GM06990 (cell line): ENCODE data around the gene H6PD.

ENCODE experiments used
- DNase-seq: peaks from one replicate; pipeline ENCODE4 v3.0.0-alpha.2; 2011; ENCODE audit not compliant: insufficient read length; ENCODE audit errors: extremely low read depth
- H3K27me3 ChIP-seq: replicated peaks from 2 replicates; pipeline ENCODE4 v1.6.0; 2011; ENCODE audit warnings: low read length; ENCODE audit not compliant: control insufficient read depth, insufficient read depth
- H3K36me3 ChIP-seq: 2 replicates; pipeline ENCODE4 v1.5.1; 2011; ENCODE audit warnings: low read length; ENCODE audit not compliant: control insufficient read depth, insufficient read depth
- H3K4me3 ChIP-seq: replicated peaks from 2 replicates; pipeline ENCODE4 v1.5.1; 2011; ENCODE audit warnings: low read depth, mild to moderate bottlenecking, control low read depth, low read length
- CTCF ChIP-seq: IDR thresholded peaks from 2 replicates; pipeline ENCODE4 v1.5.1; 2011; ENCODE audit warnings: low read length, control low read depth, mild to moderate bottlenecking, inconsistent platforms; ENCODE audit not compliant: insufficient read depth, poor library complexity, severe bottlenecking

Gene H6PD

GRCh38 chr1:9231648-9232332 is 2.8 kb upstream of the H6PD start:
- no peak for TF ChIP-seq CTCF
- Histone ChIP-seq H3K4me3 (no peak overlapping the region), H3K27me3 (no peaks in the 10 kb centered on the region), H3K36me3 (no peaks in the 10 kb centered on the region)
- no peak for DNase-seq

GRCh38 chr1:9233241-9233941 is 1.2 kb upstream of the H6PD start:
- DNase-seq, result no peak
- Histone ChIP-seq H3K36me3 (no peaks in the 10 kb centered on the region), H3K4me3 (no peak overlapping the region), H3K27me3 (no peaks in the 10 kb centered on the region)
- TF ChIP-seq CTCF, result no peak

- no peak for DNase-seq
- Histone ChIP-seq H3K36me3 (no peaks in the 10 kb centered on the region), H3K27me3 (no peaks in the 10 kb centered on the region), H3K4me3 (peak overlapping the region; percentile 69)
- TF ChIP-seq CTCF, result no peak
Measured at GRCh38 chr1:9233942-9234222, 692 bp upstream of the H6PD start.

DNA sequence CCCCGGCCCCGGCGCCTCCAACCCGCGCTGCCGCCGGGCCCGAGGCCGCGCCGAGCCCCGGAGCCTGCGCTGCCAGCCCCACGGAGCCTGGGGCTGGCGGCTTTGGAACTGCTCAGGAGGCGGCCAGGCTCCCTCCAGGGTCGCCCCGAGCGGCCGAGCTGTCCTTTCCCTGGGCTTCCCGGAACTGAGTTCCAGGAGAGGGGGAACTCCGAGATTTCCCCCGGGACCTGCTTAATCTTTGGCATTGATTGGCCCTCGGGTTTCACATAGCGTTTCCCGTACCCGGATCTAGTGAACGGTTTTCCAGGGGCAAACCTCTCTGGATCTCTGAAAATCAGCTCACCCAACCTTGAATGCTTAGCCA is 504 bp downstream of the H6PD start:
- Histone ChIP-seq H3K4me3 (peak overlapping the region; percentile 75), H3K36me3 (no peaks in the 10 kb centered on the region), H3K27me3 (no peaks in the 10 kb centered on the region)
- DNase-seq, result no peak
- TF ChIP-seq CTCF, result no peak

- H3K4me3 ChIP-seq, result peak overlapping the region; percentile 75
- no peak for DNase-seq
- H3K36me3 ChIP-seq, result no peaks in the 10 kb centered on the region
- no peak for TF ChIP-seq CTCF
- H3K27me3 ChIP-seq, result no peaks in the 10 kb centered on the region
Measured at GRCh38 chr1:9235560-9235959, 986 bp downstream of the H6PD start.
